ENCODE results near the gene SOD2. TPM values are rescaled to one million over a fixed set of nuclear protein-coding genes. Genes with fewer than 3 reads are reported as not detected.
A peak's percentile ranks its signal among the peaks of the same experiment; 100 is the strongest.
"Not testable (repeated sequence)": the region's sequence is repeated elsewhere in the genome, so short reads cannot be mapped to it uniquely, and the experiment has no call there.

The SOD2 gene
- total RNA-seq, 1 donor from 2014 or later: 189 TPM

GRCh38 chr6:159682810-159683209 lies 10.2 kb downstream of the SOD2 start:
- no peak for DNase-seq (ENCODE audit: low spot score)

GRCh38 chr6:159682295-159682694 lies 10.7 kb downstream of the SOD2 start:
- no peak for DNase-seq (ENCODE audit: low spot score)

GRCh38 chr6:159681191-159681880 lies 11.7 kb downstream of the SOD2 start:
- no peak for DNase-seq (ENCODE audit: low spot score)

- no peak for DNase-seq (ENCODE audit: low spot score)
Observed at GRCh38 chr6:159680104-159680503, 12.9 kb downstream of the SOD2 start.

- DNase-seq (ENCODE audit: low spot score): no peak
Observed at GRCh38 chr6:159679091-159680077, 13.7 kb downstream of the SOD2 start.

GRCh38 chr6:159678574-159678973 lies 14.5 kb downstream of the SOD2 start:
- no peak for DNase-seq (ENCODE audit: low spot score)

- DNase-seq (ENCODE audit: low spot score): no peak
Observed at GRCh38 chr6:159677506-159678165, 15.4 kb downstream of the SOD2 start.

- DNase-seq (ENCODE audit: low spot score): no peak
Observed at GRCh38 chr6:159676890-159677505, 16.0 kb downstream of the SOD2 start.

GRCh38 chr6:159676236-159676635 lies 16.8 kb downstream of the SOD2 start:
- DNase-seq (ENCODE audit: low spot score): not testable (repeated sequence)

- no peak for DNase-seq (ENCODE audit: low spot score)
Observed at GRCh38 chr6:159665868-159666635, 27.0 kb downstream of the SOD2 start.

- not testable (repeated sequence) for DNase-seq (ENCODE audit: low spot score)
Observed at GRCh38 chr6:159663368-159663889, 29.6 kb downstream of the SOD2 start.

- DNase-seq (ENCODE audit: low spot score): not testable (repeated sequence)
Observed at GRCh38 chr6:159661977-159662376, 31.1 kb downstream of the SOD2 start.

GRCh38 chr6:159655409-159655988 lies 37.5 kb downstream of the SOD2 start:
- peak; percentile 13 for DNase-seq (ENCODE audit: low spot score)

- DNase-seq (ENCODE audit: low spot score): no peak
Observed at GRCh38 chr6:159654483-159655098, 38.5 kb downstream of the SOD2 start.

GRCh38 chr6:159650314-159650713 lies 42.7 kb downstream of the SOD2 start:
- no peak for DNase-seq (ENCODE audit: low spot score)

- DNase-seq (ENCODE audit: low spot score): no peak
Observed at GRCh38 chr6:159649441-159649840, 43.6 kb downstream of the SOD2 start.

- no peak for DNase-seq (ENCODE audit: low spot score)
Observed at GRCh38 chr6:159646733-159647132, 46.3 kb downstream of the SOD2 start.

- DNase-seq (ENCODE audit: low spot score): no peak
Observed at GRCh38 chr6:159646116-159646515, 46.9 kb downstream of the SOD2 start.

GRCh38 chr6:159645640-159646039 lies 47.4 kb downstream of the SOD2 start:
- no peak for DNase-seq (ENCODE audit: low spot score)
